Measurements from ENCODE around the gene HAPLN3.

- TF ChIP-seq EZH2 (IDR thresholded peaks at IDR 0.05) (no peak), CTCF (IDR thresholded peaks at IDR 0.05) (no peak)
Measured at GRCh38 chr15:88907111-88907510, 11.8 kb upstream of the HAPLN3 start.
